Liver (tissue), 9 donors: ENCODE results near the gene ANKMY1. TPM values are rescaled to one million over a fixed set of nuclear protein-coding genes. Genes with fewer than 3 reads are reported as not detected.

Experiments
- DNase-seq: peaks from one replicate; pipeline ENCODE4 v3.0.0-alpha.2; 2017; ENCODE audit warnings: low spot score
- H3K27ac ChIP-seq, 2 donors: one replicate each; pipeline ENCODE4 v1.7.0; 2013; ENCODE audit warnings: inconsistent platforms in 2 of 2, low read length in 2 of 2, control low read depth in 1 of 2, low read depth in 1 of 2, mild to moderate bottlenecking in 1 of 2
- H3K27me3 ChIP-seq, 4 donors: one replicate each; pipeline versions ENCODE4 v1.6.1 to v1.7.0; 2013; ENCODE audit warnings: low read length in 3 of 4, inconsistent platforms in 1 of 4, mild to moderate bottlenecking in 1 of 4, moderate library complexity in 1 of 4; ENCODE audit not compliant: control insufficient read depth in 4 of 4, insufficient read depth in 4 of 4
- H3K36me3 ChIP-seq, 4 donors: one replicate each; pipeline versions ENCODE4 v1.6.1 to v1.7.0; 2013; ENCODE audit warnings: low read length in 3 of 4, mild to moderate bottlenecking in 3 of 4, low read depth in 1 of 4, moderate library complexity in 1 of 4; ENCODE audit not compliant: control insufficient read depth in 4 of 4, insufficient read depth in 3 of 4
- H3K4me1 ChIP-seq, 4 donors: one replicate each; pipeline versions ENCODE4 v1.6.1 to v1.7.0; 2013; ENCODE audit warnings: low read length in 3 of 4, mild to moderate bottlenecking in 3 of 4, moderate library complexity in 1 of 4; ENCODE audit not compliant: control insufficient read depth in 4 of 4, insufficient read depth in 4 of 4
- H3K4me3 ChIP-seq, 3 donors: one replicate each; pipeline versions ENCODE4 v1.6.1 to v1.7.0; 2013; ENCODE audit warnings: low read length in 3 of 3, control low read depth in 1 of 3, low read depth in 1 of 3, mild to moderate bottlenecking in 1 of 3
- H3K9ac ChIP-seq, 2 donors: one replicate each; pipeline ENCODE4 v1.7.0; 2013; ENCODE audit warnings: low read length in 2 of 2, mild to moderate bottlenecking in 2 of 2, moderate library complexity in 2 of 2, control low read depth in 1 of 2, low read depth in 1 of 2
- H3K9me3 ChIP-seq, 4 donors: one replicate each; pipeline versions ENCODE4 v1.6.1 to v1.7.0; 2013; ENCODE audit warnings: low read length in 3 of 4; ENCODE audit not compliant: control insufficient read depth in 4 of 4
- ATF3 ChIP-seq: IDR thresholded peaks from 2 replicates; pipeline ENCODE4 v1.6.1; 2016; ENCODE audit warnings: antibody characterized with exemption
- CTCF ChIP-seq: fragments of 150-350 bp; IDR thresholded peaks from 2 replicates; pipeline ENCODE4 v1.5.1; 2017; ENCODE audit warnings: improper control_type of control experiment, low read depth, low read length; ENCODE audit not compliant: missing input control
- EGR1 ChIP-seq, 2 donors: IDR thresholded peaks; 2 replicates each; pipeline ENCODE4 v1.6.1; 2016 to 2018; ENCODE audit warnings: antibody characterized with exemption in 2 of 2, low read depth in 2 of 2
- FOXA1 ChIP-seq: IDR thresholded peaks from 2 replicates; pipeline ENCODE4 v1.6.1; 2016; ENCODE audit warnings: antibody characterized with exemption
- FOXA2 ChIP-seq: IDR thresholded peaks from 2 replicates; pipeline ENCODE4 v1.6.1; 2016; ENCODE audit warnings: antibody characterized with exemption
- GABPA ChIP-seq, 2 donors: IDR thresholded peaks in 1 of 2; conservative IDR thresholded peaks in 1 of 2; 2 replicates each; pipeline ENCODE4 v1.6.1; 2016; ENCODE audit warnings: antibody characterized with exemption in 2 of 2, mild to moderate bottlenecking in 1 of 2, moderate library complexity in 1 of 2
- HNF4A ChIP-seq, 2 donors: conservative IDR thresholded peaks; 2 replicates each; pipeline ENCODE4 v1.6.1; 2016; ENCODE audit warnings: antibody characterized with exemption in 2 of 2, mild to moderate bottlenecking in 2 of 2
- HNF4G ChIP-seq: IDR thresholded peaks from 2 replicates; pipeline ENCODE4 v1.6.1; 2016; ENCODE audit warnings: antibody characterized with exemption
- JUND ChIP-seq, 2 donors: IDR thresholded peaks; 2 replicates each; pipeline ENCODE4 v1.6.1; 2016; ENCODE audit warnings: antibody characterized with exemption in 2 of 2
- MAX ChIP-seq: IDR thresholded peaks from 2 replicates; pipeline ENCODE4 v1.6.1; 2016; ENCODE audit warnings: antibody characterized with exemption
- NR2F2 ChIP-seq: IDR thresholded peaks from 2 replicates; pipeline ENCODE4 v1.6.1; 2016; ENCODE audit warnings: antibody characterized with exemption
- RAD21 ChIP-seq, 2 donors: IDR thresholded peaks; 2 replicates each; pipeline ENCODE4 v1.6.1; 2016; ENCODE audit warnings: antibody characterized with exemption in 2 of 2, mild to moderate bottlenecking in 2 of 2
- REST ChIP-seq: IDR thresholded peaks from 2 replicates; pipeline ENCODE4 v1.6.1; 2016; ENCODE audit warnings: antibody characterized with exemption, mild to moderate bottlenecking
- RXRA ChIP-seq, 2 donors: IDR thresholded peaks; 2 replicates each; pipeline ENCODE4 v1.6.1; 2017 to 2018; ENCODE audit warnings: antibody characterized with exemption in 2 of 2, mild to moderate bottlenecking in 1 of 2
- SP1 ChIP-seq: IDR thresholded peaks from 2 replicates; pipeline ENCODE4 v1.6.1; 2018; ENCODE audit warnings: antibody characterized with exemption, mild to moderate bottlenecking
- TAF1 ChIP-seq: conservative IDR thresholded peaks from 2 replicates; pipeline ENCODE4 v1.6.1; 2016; ENCODE audit warnings: antibody characterized with exemption, mild to moderate bottlenecking
- YY1 ChIP-seq: IDR thresholded peaks from 2 replicates; pipeline ENCODE4 v1.6.1; 2016; ENCODE audit warnings: antibody characterized with exemption, mild to moderate bottlenecking
- ZBTB33 ChIP-seq: IDR thresholded peaks from 2 replicates; pipeline ENCODE4 v1.6.1; 2016; ENCODE audit warnings: antibody characterized with exemption
- WGBS: extraction: QIAGEN DNeasy Blood & Tissue Kit; methylation state at CpG from one replicate; pipeline ENCODE4 v1.1.7; 2013; 5-methylcytosine and 5-hydroxymethylcytosine counted together
- polyA plus RNA-seq, 2 donors: library from polyadenylated mRNA; stranded (reverse) in 1 of 2; unstranded in 1 of 2; fragments of 200-250 nt in 1 of 2; fragments of >200 nt in 1 of 2; fragmentation: Nextera tagmentation in 1 of 2; extraction: Ambion mirVana in 1 of 2; gene quantifications; one replicate each; pipeline versions ENCODE4 v1.2.1 to v1.2.3, GENCODE V29; 2013 to 2015
- total RNA-seq, 2 donors: library from RNA; depleted of rRNA; stranded (reverse); fragments of >200 nt; gene quantifications; one replicate each; pipeline ENCODE4 v1.2.3, GENCODE V29; 2014
- donor health status: healthy.
- donor health status: healthy.
- donor health status: healthy.
- donor health status: healthy.
- donor health status: healthy.

The ANKMY1 gene
- total and polyA plus RNA-seq, 4 donors = 2.5 to 12.8 (median 4.2) TPM

- no peak overlapping the region for H3K27ac ChIP-seq
- peaks cover 0 to 45% (median 6%) of the 10 kb centered on the region in 4 donors for H3K36me3 ChIP-seq
- no peak for DNase-seq
- peaks cover 9 to 25% (median 21%) of the 10 kb centered on the region in 4 donors for H3K4me1 ChIP-seq
- H3K9ac ChIP-seq = no peak overlapping the region
- H3K27me3 ChIP-seq = no peaks in the 10 kb centered on the region
- H3K4me3 ChIP-seq = no peak overlapping the region
- TF ChIP-seq YY1 = no peak
- no peak for TF ChIP-seq JUND (IDR thresholded peaks at IDR 0.05)
- TF ChIP-seq GABPA (IDR thresholded peaks at IDR 0.05 in 1 of 2, conservative IDR thresholded peaks at IDR 0.05 in 1 of 2) = no peak
- no peak for TF ChIP-seq HNF4A (conservative IDR thresholded peaks at IDR 0.05)
- no peak for TF ChIP-seq REST
- TF ChIP-seq EGR1 (IDR thresholded peaks at IDR 0.05; ENCODE audit: low read depth in 2 of 2) = no peak
- TF ChIP-seq HNF4G = no peak
- no peak for TF ChIP-seq ATF3
- TF ChIP-seq FOXA2 = no peak
- no peak for TF ChIP-seq RXRA (IDR thresholded peaks at IDR 0.05)
- no peak for TF ChIP-seq MAX
- TF ChIP-seq RAD21 (IDR thresholded peaks at IDR 0.05) = no peak
- no peak for TF ChIP-seq NR2F2
- TF ChIP-seq ZBTB33 = no peak
- no peak for TF ChIP-seq FOXA1
- no peak for TF ChIP-seq SP1
- TF ChIP-seq CTCF = no peak
- no peak for TF ChIP-seq TAF1
- no peaks in the 10 kb centered on the region for H3K9me3 ChIP-seq
- 94% methylated on average over 32 of the region's 32 CpGs for WGBS
Measured at GRCh38 chr2:240576436-240577205, 18.8 kb upstream of the ANKMY1 start.
